ENCODE measurements around the gene GALNTL6. TPM values are rescaled to one million over a fixed set of nuclear protein-coding genes. Genes with fewer than 3 reads are reported as not detected.

The GALNTL6 gene
- total and polyA plus RNA-seq, 2 of the 4 experiments (the other 2 are of a cell fraction): under 0.01 TPM; not detected in 1

GRCh38 chr4:171851295-171851694 is 38.1 kb downstream of the GALNTL6 start:
- no peak for DNase-seq
- TF ChIP-seq RCOR1 (IDR thresholded peaks at IDR 0.05; ENCODE audit: insufficient replicate concordance, low read length) (no peak), SMC3 (IDR thresholded peaks at IDR 0.05; ENCODE audit: low read depth, low read length) (no peak), RAD21 (IDR thresholded peaks at IDR 0.05; ENCODE audit: low read length) (no peak), RFX5 (IDR thresholded peaks at IDR 0.05; ENCODE audit: low read depth, low read length) (no peak), POLR2A (IDR thresholded peaks at IDR 0.05; ENCODE audit: low read depth, low read length) (no peak), CHD1 (IDR thresholded peaks at IDR 0.05; ENCODE audit: low read depth, low read length) (no peak), MXI1 (IDR thresholded peaks at IDR 0.05; ENCODE audit: borderline replicate concordance, low read depth, low read length) (no peak), CEBPB (IDR thresholded peaks at IDR 0.05; ENCODE audit: low read depth, low read length) (no peak), MAFK (IDR thresholded peaks at IDR 0.05; ENCODE audit: low read depth, low read length) (no peak), NFE2L2 (IDR thresholded peaks at IDR 0.05; ENCODE audit: low read depth, low read length) (no peak), MAZ (IDR thresholded peaks at IDR 0.05; ENCODE audit: borderline replicate concordance, low read depth, low read length) (no peak), FOS (IDR thresholded peaks at IDR 0.05; ENCODE audit: low read depth, low read length) (no peak)
- TF ChIP-seq, protein P1, sequence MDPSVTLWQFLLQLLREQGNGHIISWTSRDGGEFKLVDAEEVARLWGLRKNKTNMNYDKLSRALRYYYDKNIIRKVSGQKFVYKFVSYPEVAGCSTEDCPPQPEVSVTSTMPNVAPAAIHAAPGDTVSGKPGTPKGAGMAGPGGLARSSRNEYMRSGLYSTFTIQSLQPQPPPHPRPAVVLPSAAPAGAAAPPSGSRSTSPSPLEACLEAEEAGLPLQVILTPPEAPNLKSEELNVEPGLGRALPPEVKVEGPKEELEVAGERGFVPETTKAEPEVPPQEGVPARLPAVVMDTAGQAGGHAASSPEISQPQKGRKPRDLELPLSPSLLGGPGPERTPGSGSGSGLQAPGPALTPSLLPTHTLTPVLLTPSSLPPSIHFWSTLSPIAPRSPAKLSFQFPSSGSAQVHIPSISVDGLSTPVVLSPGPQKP (IDR thresholded peaks at IDR 0.05; ENCODE audit: borderline replicate concordance, low read depth, low read length): no peak
- TF ChIP-seq, protein P2, sequence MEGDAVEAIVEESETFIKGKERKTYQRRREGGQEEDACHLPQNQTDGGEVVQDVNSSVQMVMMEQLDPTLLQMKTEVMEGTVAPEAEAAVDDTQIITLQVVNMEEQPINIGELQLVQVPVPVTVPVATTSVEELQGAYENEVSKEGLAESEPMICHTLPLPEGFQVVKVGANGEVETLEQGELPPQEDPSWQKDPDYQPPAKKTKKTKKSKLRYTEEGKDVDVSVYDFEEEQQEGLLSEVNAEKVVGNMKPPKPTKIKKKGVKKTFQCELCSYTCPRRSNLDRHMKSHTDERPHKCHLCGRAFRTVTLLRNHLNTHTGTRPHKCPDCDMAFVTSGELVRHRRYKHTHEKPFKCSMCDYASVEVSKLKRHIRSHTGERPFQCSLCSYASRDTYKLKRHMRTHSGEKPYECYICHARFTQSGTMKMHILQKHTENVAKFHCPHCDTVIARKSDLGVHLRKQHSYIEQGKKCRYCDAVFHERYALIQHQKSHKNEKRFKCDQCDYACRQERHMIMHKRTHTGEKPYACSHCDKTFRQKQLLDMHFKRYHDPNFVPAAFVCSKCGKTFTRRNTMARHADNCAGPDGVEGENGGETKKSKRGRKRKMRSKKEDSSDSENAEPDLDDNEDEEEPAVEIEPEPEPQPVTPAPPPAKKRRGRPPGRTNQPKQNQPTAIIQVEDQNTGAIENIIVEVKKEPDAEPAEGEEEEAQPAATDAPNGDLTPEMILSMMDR (conservative IDR thresholded peaks at IDR 0.05; ENCODE audit: low read depth, low read length): no peak
- no peak for ATAC-seq (ENCODE audit: low read depth)
- Histone ChIP-seq H3K4me1 (ENCODE audit: control insufficient read depth, insufficient read depth, low read length) (no peaks in the 10 kb centered on the region), H3K79me1 (ENCODE audit: low read depth in 1 of 2, low read length in 2 of 2) (no peaks in the 10 kb centered on the region), H3K56ac (ENCODE audit: extremely low read depth, insufficient read depth, low read length) (no peak overlapping the region), H2AK5ac (ENCODE audit: low read depth, low read length) (no peak overlapping the region), H3K14ac (replicated peaks; ENCODE audit: low read depth, low read length) (no peak overlapping the region), H3K9ac (ENCODE audit: low read depth, low read length) (no peak overlapping the region), H2BK5ac (ENCODE audit: low read depth, low read length, poor library complexity, severe bottlenecking) (no peak overlapping the region), H2AK9ac (replicated peaks; ENCODE audit: low read depth, low read length, poor library complexity) (no peak overlapping the region), H2BK120ac (ENCODE audit: low read depth, low read length) (no peak overlapping the region), H4K5ac (ENCODE audit: low read depth, low read length) (no peak overlapping the region), H3K4me2 (ENCODE audit: low read depth, low read length) (no peak overlapping the region), H3K9me3 (ENCODE audit: control insufficient read depth, insufficient read depth, low read length) (no peaks in the 10 kb centered on the region; the same call in none of the 2 replicates), H3K27ac (ENCODE audit: insufficient read depth, low read length) (no peak overlapping the region), H3K4me3 (ENCODE audit: insufficient read depth, low read depth, low read length) (no peak overlapping the region), H4K20me1 (ENCODE audit: insufficient read depth, low read length) (no peaks in the 10 kb centered on the region), H3K36me3 (ENCODE audit: control insufficient read depth, insufficient read depth, low read length) (no peaks in the 10 kb centered on the region), H4K91ac (ENCODE audit: insufficient read depth, low read depth, low read length) (no peak overlapping the region), H4K8ac (ENCODE audit: low read depth in 2 of 2, low read length in 2 of 2) (no peak overlapping the region), H3K4ac (ENCODE audit: low read depth, low read length) (no peak overlapping the region), H3K27me3 (ENCODE audit: control insufficient read depth, insufficient read depth, low read length) (no peaks in the 10 kb centered on the region), H3K18ac (ENCODE audit: low read depth, low read length) (no peak overlapping the region), H2BK15ac (ENCODE audit: low read depth, low read length) (no peak overlapping the region), H3K9me1 (ENCODE audit: insufficient read depth, low read length) (no peaks in the 10 kb centered on the region), H2AFZ (replicated peaks; ENCODE audit: low read length, poor library complexity) (no peak overlapping the region), H3K23ac (ENCODE audit: low read depth, low read length) (no peak overlapping the region), H2BK20ac (ENCODE audit: low read depth, low read length) (no peak overlapping the region)
- ChIA-PET POLR2A (ENCODE audit: unreplicated experiment) (no interaction called here), CTCF (no interaction called here)
- BruUV-seq (replicated peaks): no TSS peak
- intact Hi-C loops (cut with micrococcal nuclease) (no loop called here), dilution Hi-C loops (cut with HindIII; ENCODE audit: low sequenced_read_pairs, unreplicated experiment) (no loop called here), in situ Hi-C loops (cut with MboI; ENCODE audit: low sequenced_read_pairs) (no loop called here)
